SK-N-MC (cell line): ENCODE measurements around the gene COBL.

ENCODE experiments used
- EZH2 ChIP-seq: fragments of 200-600 bp; sonication (generic); IDR thresholded peaks from one replicate; pipeline ENCODE4 v1.6.1; 2017; ENCODE audit warnings: antibody characterized with exemption
- POLR2AphosphoS5 ChIP-seq: IDR thresholded peaks from 2 replicates; pipeline ENCODE4 v1.6.1; 2012; ENCODE audit warnings: mild to moderate bottlenecking, low read depth, low read length, borderline replicate concordance

DNA sequence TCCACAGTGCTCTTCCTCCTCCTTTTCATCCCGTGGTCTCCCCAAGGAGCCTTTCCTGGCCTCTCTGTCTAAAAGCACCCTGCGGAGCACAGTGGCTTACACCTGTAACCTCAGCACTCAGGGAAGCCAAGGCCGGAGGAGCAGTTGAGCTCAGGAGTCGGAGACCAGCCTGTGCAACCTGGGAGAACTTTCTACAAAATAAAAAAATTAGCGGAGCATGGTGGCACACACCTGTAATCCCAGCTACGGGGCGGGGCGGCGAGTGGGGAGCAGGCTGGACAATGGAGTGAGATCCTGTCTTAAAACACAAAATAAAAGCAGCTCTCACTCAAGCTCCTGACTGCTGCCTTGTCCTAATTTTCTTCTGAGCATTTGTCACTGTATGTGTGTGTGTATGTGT lies 1.4 kb upstream of the COBL start:
- TF ChIP-seq EZH2 (no peak), POLR2AphosphoS5 (no peak)
